Mucosa of rectum (tissue), 2 donors: ENCODE measurements around the gene LRRC4B.
"Not testable (repeated sequence)": the region's sequence is repeated elsewhere in the genome, so short reads cannot be mapped to it uniquely, and the experiment has no call there.

Source experiments
- H3K27ac ChIP-seq, 2 donors: one replicate each; pipeline ENCODE4 v1.7.0; 2013; ENCODE audit warnings: inconsistent platforms in 2 of 2, low read depth in 2 of 2, low read length in 2 of 2
- H3K27me3 ChIP-seq, 2 donors: one replicate each; pipeline ENCODE4 v1.7.0; 2013; ENCODE audit warnings: low read length in 2 of 2; ENCODE audit not compliant: control insufficient read depth in 2 of 2, insufficient read depth in 2 of 2
- H3K36me3 ChIP-seq, 2 donors: one replicate each; pipeline ENCODE4 v1.7.0; 2013; ENCODE audit warnings: low read length in 2 of 2; ENCODE audit not compliant: control insufficient read depth in 2 of 2, insufficient read depth in 2 of 2
- H3K4me1 ChIP-seq, 2 donors: one replicate each; pipeline ENCODE4 v1.7.0; 2013; ENCODE audit warnings: low read length in 2 of 2, mild to moderate bottlenecking in 1 of 2; ENCODE audit not compliant: control insufficient read depth in 2 of 2, insufficient read depth in 2 of 2
- H3K4me3 ChIP-seq, 2 donors: one replicate each; pipeline ENCODE4 v1.7.0; 2013; ENCODE audit warnings: low read length in 2 of 2
- H3K9ac ChIP-seq, 2 donors: one replicate each; pipeline ENCODE4 v1.7.0; 2013; ENCODE audit warnings: low read length in 2 of 2, low read depth in 1 of 2, mild to moderate bottlenecking in 1 of 2
- H3K9me3 ChIP-seq, 2 donors: one replicate each; pipeline ENCODE4 v1.7.0; 2013; ENCODE audit warnings: low read length in 2 of 2; ENCODE audit not compliant: control insufficient read depth in 2 of 2
- donor health status: healthy.
- donor health status: Normal muscosa, but diverticular disease.

Gene LRRC4B

DNA sequence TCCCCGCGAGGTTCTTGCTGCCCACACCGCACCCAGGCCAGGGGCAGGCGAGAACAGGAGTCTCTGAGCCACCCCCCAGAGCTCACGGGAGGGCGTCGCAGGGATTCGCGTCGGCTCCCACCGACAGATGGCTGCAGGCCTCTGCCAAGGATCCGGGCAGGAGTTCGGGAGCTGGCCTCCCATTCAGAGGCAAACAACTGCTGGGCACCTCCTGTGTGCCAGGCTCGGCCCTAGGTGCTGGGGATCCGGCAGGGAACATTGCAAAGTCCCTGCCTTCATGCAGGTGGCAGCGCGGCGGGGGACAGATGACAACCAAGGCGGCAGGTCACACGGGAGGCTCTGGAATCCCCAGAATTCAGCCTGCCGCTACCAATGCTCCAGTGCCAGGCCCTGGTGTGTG is 25.3 kb downstream of the LRRC4B start:
- Histone ChIP-seq H3K9me3 (no peaks in the 10 kb centered on the region), H3K27me3 (no peaks in the 10 kb centered on the region), H3K9ac (no peak overlapping the region), H3K36me3 (no peaks in the 10 kb centered on the region), H3K4me1 (no peaks in the 10 kb centered on the region), H3K4me3 (no peak overlapping the region), H3K27ac (no peak overlapping the region)

DNA sequence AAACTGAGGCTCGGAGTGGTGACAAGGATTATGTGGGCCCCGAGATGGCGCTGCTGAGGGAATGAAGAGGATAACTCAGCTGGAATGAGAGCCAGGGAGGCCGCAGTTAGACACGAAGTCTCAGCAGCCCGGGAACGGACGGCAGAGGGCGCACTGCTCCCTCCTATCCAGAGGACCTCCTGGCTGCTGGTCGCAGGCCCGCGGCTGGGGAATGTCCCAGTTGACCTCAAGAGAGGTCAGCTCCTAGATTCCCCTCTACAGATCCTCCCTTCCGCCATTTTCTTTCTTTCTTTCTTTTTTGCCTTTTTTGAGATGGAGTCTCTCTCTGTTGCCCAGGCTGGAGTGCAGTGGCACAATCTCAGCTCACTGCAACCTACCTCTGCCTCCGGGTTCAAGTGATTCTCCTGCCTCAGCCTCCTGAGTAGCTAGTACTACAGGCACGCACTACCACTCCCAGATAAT is 30.4 kb downstream of the LRRC4B start:
- H3K9me3 ChIP-seq: peaks cover under 1% of the 10 kb centered on the region in 2 donors
- no peaks in the 10 kb centered on the region for H3K4me1 ChIP-seq
- H3K9ac ChIP-seq: no peak overlapping the region
- no peak overlapping the region for H3K27ac ChIP-seq
- H3K27me3 ChIP-seq: peaks cover 0 to 5% of the 10 kb centered on the region in 2 donors
- H3K36me3 ChIP-seq: no peaks in the 10 kb centered on the region
- no peak overlapping the region for H3K4me3 ChIP-seq

DNA sequence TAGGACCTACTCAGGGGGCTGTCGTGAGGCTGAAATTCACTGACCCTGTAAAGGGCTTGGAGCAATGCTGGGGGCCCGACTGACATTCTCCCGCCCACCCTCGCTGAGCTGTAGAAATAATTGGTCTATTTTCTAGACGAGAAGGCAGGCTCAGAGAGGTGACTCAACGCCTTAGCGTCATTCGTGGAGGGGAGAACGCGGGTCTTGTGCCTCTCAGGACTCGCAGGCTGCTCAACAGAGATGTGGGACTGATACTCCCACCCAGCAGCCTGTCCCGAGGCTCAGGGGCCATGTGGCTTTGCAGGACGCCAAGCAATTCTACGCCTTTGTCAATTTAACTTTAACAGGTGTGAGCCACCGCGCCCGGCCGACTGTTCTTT is 30.9 kb downstream of the LRRC4B start:
- Histone ChIP-seq H3K4me1 (no peaks in the 10 kb centered on the region), H3K4me3 (no peak overlapping the region), H3K27ac (no peak overlapping the region), H3K27me3 (peaks cover 0 to 7% of the 10 kb centered on the region in 2 donors), H3K36me3 (no peaks in the 10 kb centered on the region), H3K9ac (no peak overlapping the region), H3K9me3 (peaks cover 5 to 6% of the 10 kb centered on the region in 2 donors)

DNA sequence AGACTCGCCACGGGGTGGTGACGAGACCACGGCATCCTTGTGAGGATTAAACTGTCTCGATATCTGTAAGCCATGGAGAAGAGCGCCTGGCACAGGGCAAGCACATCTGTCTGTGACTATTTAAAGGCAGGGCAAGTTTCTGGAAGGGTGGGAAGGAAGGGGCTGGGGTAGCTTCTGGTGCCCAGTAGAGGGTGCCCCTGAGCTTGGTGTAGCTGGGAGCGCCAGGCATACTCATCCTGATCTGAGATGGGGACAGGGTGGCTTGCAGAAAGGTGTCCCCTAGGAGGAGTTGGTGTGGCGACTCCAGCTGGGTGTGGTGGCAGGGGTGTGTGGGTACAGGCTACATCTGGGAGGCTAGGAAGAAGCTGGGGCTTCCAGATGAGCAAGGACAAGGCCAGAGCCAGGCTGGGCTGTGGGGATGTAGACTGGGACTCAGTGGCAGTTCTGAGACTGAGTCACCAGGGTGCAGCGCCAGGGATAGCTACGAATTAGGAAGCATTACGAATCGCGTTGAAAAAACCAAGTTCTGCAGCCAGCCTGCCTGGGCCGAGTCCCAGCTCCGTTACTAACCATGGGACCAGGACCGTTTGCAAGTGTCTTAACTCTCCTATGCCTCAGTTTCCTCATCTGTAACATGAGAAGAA is 31.5 kb downstream of the LRRC4B start:
- Histone ChIP-seq H3K27me3 (peaks cover 0 to 8% of the 10 kb centered on the region in 2 donors), H3K36me3 (no peaks in the 10 kb centered on the region), H3K4me3 (no peak overlapping the region), H3K4me1 (no peaks in the 10 kb centered on the region), H3K9me3 (peaks cover 5 to 6% of the 10 kb centered on the region in 2 donors), H3K9ac (no peak overlapping the region), H3K27ac (no peak overlapping the region)

DNA sequence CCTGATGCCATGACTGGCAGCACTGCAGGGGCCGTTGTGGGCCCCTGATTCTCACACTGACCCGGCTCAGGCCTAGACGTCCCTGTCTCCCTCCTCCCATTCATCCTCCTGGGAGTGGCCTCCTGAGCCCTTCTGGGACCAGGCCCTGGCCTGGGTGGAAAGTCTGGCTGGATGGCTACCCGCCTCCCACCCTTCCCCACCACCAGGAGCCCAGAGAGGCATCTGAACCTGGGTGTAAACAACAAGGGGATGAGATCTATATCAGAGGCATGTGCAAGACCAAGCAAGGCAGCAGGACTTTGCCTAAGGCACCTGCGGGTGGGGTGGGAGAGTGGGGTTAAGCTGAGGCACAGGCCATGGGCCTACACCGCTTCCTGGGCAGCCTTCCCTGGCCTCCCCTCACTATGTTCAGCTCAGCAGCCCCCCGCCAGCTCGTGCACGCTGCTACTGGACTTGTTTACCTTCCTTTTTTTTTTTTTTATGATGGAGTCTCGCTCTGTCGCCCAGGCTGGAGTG is 32.5 kb downstream of the LRRC4B start:
- no peaks in the 10 kb centered on the region for H3K36me3 ChIP-seq
- peaks cover 0 to 8% of the 10 kb centered on the region in 2 donors for H3K27me3 ChIP-seq
- H3K9ac ChIP-seq: no peak overlapping the region
- H3K27ac ChIP-seq: no peak overlapping the region
- no peak overlapping the region for H3K4me3 ChIP-seq
- peaks cover 5 to 6% of the 10 kb centered on the region in 2 donors for H3K9me3 ChIP-seq
- no peaks in the 10 kb centered on the region for H3K4me1 ChIP-seq

DNA sequence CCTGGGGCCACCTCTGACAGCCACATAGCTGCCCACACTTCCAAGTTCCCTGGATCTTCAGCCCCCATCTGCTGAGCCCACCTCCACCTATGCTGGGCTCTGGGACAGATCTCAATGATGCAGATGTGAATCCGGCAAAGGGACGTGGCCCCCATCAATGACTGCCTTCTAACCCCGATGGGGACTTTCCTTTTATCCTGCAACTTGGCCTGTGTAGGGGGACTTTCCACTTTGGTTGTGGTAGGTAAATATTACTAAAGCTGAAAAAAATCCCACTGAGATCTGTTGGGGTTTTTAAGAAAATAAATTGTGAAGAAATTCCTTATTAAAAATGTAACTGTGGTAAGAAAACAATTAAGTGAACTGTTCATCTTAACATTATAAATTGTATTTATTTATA is 33.8 kb downstream of the LRRC4B start:
- Histone ChIP-seq H3K4me3 (no peak overlapping the region), H3K27ac (no peak overlapping the region), H3K4me1 (no peaks in the 10 kb centered on the region), H3K9me3 (peaks cover 5 to 6% of the 10 kb centered on the region in 2 donors), H3K27me3 (peaks cover 0 to 8% of the 10 kb centered on the region in 2 donors), H3K9ac (no peak overlapping the region), H3K36me3 (no peaks in the 10 kb centered on the region)

DNA sequence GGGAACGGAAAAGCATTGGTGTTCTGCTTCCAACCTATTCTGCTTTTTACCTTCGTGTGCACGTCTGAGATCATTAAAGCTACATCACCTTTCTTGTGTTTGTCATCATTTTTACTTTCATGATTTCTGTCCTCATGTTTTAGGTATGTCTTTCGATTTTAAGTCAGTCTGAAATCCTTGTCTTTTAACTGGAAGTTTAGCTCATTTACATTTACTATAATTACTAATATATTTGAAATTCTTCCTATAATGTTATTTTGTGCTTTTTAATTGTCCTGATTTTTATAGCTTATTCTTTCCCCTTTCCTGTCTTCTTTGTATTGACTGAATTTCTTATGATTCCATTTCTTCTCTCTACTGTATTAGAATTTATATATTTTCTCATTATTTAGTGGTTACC is 35.3 kb downstream of the LRRC4B start:
- H3K4me1 ChIP-seq: no peaks in the 10 kb centered on the region
- H3K27ac ChIP-seq: no peak overlapping the region
- H3K9me3 ChIP-seq: peaks cover 5 to 6% of the 10 kb centered on the region in 2 donors
- H3K36me3 ChIP-seq: no peaks in the 10 kb centered on the region
- H3K4me3 ChIP-seq: no peak overlapping the region
- H3K9ac ChIP-seq: no peak overlapping the region
- peaks cover 0 to 8% of the 10 kb centered on the region in 2 donors for H3K27me3 ChIP-seq

DNA sequence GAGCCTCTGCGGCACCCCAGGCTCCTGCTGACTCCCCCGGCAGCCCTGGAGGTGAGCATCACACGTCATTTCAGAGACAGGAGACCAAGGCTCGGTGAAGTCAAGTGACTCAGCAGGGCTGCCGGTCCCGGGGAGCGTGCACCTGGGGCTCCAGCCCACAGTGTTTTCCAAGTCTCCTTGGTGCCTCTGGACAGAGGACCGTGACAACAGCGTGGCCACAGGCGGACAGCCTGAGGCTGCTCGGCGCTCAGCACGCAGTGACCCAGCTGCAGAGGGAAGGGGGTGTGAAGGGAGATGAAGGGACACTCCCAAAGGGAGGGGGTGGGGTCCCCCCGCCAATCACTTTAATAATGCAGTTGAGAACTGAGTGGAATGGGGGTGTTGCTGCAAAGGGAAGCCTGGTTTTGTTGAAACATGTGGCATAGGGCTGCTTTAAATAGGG is 37.0 kb downstream of the LRRC4B start:
- peaks cover 5 to 6% of the 10 kb centered on the region in 2 donors for H3K9me3 ChIP-seq
- H3K36me3 ChIP-seq: no peaks in the 10 kb centered on the region
- no peak overlapping the region for H3K9ac ChIP-seq
- H3K4me3 ChIP-seq: no peak overlapping the region
- no peak overlapping the region for H3K27ac ChIP-seq
- H3K27me3 ChIP-seq: peaks cover 0 to 6% of the 10 kb centered on the region in 2 donors
- no peaks in the 10 kb centered on the region for H3K4me1 ChIP-seq

DNA sequence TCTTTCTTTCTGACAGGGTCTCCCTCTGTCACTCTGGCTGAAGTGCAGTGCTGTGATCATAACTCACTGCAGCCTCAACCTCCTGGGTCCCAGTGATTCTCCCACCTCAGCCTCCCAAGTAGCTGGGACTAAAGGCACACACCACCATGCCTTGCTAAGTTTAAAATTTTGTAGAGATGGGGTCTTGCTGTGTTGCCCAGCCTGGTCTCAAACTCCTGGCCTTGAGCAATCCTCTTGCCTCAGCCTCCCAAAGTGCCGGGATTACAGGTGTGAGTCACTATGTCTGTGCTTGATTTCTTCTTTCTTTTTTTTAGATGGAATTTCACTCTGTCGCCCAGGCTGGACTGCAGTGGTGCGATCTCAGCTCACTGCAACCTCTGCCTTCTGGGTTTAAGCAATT is 40.2 kb downstream of the LRRC4B start:
- H3K4me1 ChIP-seq, H3K27ac ChIP-seq, H3K9me3 ChIP-seq, H3K36me3 ChIP-seq, H3K27me3 ChIP-seq, H3K4me3 ChIP-seq, H3K9ac ChIP-seq: not testable (repeated sequence)

DNA sequence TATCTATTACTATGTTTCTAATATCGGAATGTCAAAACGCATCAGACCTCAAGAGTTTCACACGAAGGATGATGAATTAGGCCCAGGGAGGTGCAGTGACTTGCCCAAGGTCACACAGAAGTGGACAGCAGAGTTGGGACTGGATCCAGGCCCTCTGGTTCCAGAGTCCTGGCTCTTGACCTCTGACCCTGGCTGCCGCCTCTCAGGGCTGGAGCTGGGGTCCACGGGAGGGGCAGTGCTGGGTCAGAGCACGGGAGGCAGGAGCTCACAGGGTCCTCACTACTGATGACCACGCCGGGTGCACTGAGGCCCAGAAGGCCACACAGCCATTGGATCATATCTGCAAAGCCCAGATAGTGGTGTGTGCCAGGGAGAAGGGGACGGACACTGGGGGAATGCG is 45.4 kb downstream of the LRRC4B start:
- no peaks in the 10 kb centered on the region for H3K4me1 ChIP-seq
- no peaks in the 10 kb centered on the region for H3K27me3 ChIP-seq
- H3K4me3 ChIP-seq: no peak overlapping the region
- no peak overlapping the region for H3K9ac ChIP-seq
- no peaks in the 10 kb centered on the region for H3K36me3 ChIP-seq
- H3K9me3 ChIP-seq: no peaks in the 10 kb centered on the region
- H3K27ac ChIP-seq: no peak overlapping the region
